ENCODE results near the gene CNIH3.

CNIH3 gene

DNA sequence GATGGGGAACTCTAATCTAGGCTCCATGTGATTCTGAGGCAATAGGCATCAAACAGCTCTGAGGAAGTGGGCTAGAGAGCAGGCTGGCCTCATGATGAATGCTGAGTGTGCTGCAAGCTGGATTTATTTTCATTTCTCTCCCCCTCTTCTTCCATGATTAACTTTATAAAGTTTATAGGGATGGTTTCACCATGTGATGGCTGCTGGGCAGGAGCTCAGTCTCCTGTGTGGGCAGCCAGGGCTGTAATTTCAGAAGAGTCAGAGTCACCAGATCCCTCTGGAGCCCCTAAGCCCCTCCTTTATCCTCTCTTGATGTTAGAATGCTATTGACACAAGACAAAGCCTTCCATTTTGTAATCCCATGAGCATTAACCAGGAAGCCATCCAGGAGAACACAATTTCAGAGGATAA is 143.6 kb downstream of the CNIH3 start:
- no peak for TF ChIP-seq CTCF (IDR thresholded peaks at IDR 0.05; ENCODE audit: extremely low read depth, missing control alignments)
- DNase-seq (ENCODE audit: low spot score) = no peak

DNA sequence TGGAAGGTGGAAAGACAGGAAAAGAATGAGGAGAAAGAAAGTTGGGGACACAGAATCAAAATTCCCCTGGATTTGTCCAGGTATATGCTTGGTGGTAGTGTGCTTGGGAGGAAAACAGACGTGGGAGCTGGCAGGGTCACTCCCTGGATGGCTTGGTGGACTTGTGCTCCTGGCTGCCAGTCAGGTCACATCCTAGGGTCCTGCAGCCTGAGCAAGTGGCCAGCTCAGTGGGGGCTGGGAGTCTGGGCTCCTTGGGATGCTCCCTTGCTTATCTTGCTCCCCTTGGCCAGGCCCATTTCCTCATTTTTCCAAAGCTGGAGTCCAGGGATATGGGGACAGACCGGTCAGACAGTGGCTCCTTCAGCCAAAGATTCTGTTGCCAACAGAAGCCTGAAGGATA is 144.0 kb downstream of the CNIH3 start:
- no peak for TF ChIP-seq CTCF (IDR thresholded peaks at IDR 0.05; ENCODE audit: extremely low read depth, missing control alignments)
- no peak for DNase-seq (ENCODE audit: low spot score)

- no peak for TF ChIP-seq CTCF (IDR thresholded peaks at IDR 0.05; ENCODE audit: extremely low read depth, missing control alignments)
- no peak for DNase-seq (ENCODE audit: low spot score)
Observed at GRCh38 chr1:224761245-224761644, 145.1 kb downstream of the CNIH3 start.

DNA sequence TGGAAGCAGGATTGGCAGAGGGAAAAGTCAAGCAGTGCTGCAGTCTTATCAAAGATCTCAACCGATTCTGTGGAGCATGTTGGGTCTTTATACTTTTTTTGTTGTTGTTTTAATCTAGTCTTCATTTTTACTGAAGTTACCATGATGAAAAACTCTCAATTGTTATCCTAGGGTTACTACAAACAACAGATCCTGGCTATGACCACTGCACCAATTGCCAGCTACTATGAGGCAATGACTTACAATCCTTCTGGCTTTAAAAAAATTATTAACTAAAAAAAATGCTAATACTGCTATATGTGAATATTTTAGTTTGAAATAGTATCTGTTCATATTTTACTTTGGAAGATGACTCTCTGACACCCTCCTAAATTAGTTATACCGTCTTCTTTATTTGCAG is 145.9 kb downstream of the CNIH3 start:
- DNase-seq (ENCODE audit: low spot score) = no peak
- TF ChIP-seq CTCF (IDR thresholded peaks at IDR 0.05; ENCODE audit: extremely low read depth, missing control alignments) = no peak

- DNase-seq (ENCODE audit: low spot score) = no peak
- no peak for TF ChIP-seq CTCF (IDR thresholded peaks at IDR 0.05; ENCODE audit: extremely low read depth, missing control alignments)
Observed at GRCh38 chr1:224762701-224763100, 146.6 kb downstream of the CNIH3 start.

- TF ChIP-seq CTCF (IDR thresholded peaks at IDR 0.05; ENCODE audit: extremely low read depth, missing control alignments) = no peak
- DNase-seq (ENCODE audit: low spot score) = no peak
Observed at GRCh38 chr1:224763126-224763775, 147.1 kb downstream of the CNIH3 start.

DNA sequence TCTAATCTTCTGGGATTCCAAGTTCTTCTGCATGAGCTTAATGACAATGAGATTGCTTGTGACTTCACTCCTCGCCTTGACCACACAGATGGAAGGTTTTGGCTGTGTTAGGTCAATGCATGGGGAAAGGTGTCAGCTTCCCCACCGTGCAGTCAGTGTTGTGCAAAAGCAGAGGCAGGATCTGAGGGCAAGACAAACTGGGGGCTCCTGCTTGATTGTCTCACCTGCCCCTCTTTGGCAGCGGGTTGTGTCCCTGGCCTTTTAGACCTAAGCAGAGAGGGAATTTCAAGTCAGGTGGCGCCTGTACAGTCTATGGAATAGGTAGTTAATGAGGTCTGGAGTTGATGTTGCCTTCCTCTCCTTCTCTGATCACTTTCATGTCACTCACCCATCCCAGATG is 150.1 kb downstream of the CNIH3 start:
- no peak for TF ChIP-seq CTCF (IDR thresholded peaks at IDR 0.05; ENCODE audit: extremely low read depth, missing control alignments)
- DNase-seq (ENCODE audit: low spot score) = no peak

Measured in GM20000 (cell line).